ENCODE results near the gene THEM5.

DNA sequence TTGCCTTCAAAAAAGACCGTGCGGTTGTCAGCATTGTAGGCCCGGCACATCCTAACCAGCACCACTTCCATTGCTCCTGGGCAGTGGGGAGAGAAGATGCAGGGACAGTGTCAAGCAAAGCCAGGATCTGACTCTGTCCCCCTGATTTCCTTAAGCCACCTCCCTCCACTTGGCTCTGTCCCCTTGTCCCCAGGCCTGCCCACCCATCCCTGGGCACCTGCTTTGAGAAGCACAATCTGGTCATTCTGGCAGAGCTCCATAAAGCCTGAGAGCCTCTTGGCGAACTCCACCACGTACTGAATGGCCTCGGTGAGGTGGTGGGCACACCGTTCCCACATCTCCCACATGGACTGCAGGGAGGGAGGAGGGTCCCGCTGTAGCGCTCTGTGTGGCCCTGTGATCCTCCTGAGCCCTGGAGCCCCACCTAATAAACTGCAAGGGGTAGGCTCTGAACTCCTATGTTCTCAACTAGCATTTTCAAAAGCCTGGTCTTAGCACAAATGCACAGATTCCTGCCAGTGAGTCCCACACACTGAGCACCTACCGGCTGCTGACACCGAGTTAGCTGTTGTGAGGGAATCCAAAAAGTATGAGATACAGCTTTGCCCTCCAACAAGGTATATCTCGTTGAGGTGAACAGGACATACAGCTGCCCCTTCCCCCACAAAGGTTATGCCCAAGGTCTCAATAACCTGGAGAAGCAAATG, 40.1 kb downstream of the THEM5 start:
- TF ChIP-seq, protein P1, sequence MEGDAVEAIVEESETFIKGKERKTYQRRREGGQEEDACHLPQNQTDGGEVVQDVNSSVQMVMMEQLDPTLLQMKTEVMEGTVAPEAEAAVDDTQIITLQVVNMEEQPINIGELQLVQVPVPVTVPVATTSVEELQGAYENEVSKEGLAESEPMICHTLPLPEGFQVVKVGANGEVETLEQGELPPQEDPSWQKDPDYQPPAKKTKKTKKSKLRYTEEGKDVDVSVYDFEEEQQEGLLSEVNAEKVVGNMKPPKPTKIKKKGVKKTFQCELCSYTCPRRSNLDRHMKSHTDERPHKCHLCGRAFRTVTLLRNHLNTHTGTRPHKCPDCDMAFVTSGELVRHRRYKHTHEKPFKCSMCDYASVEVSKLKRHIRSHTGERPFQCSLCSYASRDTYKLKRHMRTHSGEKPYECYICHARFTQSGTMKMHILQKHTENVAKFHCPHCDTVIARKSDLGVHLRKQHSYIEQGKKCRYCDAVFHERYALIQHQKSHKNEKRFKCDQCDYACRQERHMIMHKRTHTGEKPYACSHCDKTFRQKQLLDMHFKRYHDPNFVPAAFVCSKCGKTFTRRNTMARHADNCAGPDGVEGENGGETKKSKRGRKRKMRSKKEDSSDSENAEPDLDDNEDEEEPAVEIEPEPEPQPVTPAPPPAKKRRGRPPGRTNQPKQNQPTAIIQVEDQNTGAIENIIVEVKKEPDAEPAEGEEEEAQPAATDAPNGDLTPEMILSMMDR (conservative IDR thresholded peaks at IDR 0.05; ENCODE audit: low read depth, low read length) = no peak
- TF ChIP-seq EZH2phosphoT487 (IDR thresholded peaks at IDR 0.05; ENCODE audit: borderline replicate concordance, low read length) (no peak), EZH2 (IDR thresholded peaks at IDR 0.05; ENCODE audit: low read length, unreplicated experiment) (no peak)

Data from PC-3 (cell line).